ENCODE results near the gene ARG2. TPM values are rescaled to one million over a fixed set of nuclear protein-coding genes. Genes with fewer than 3 reads are reported as not detected.

ARG2 gene
- total RNA-seq, 1 experiment from 2014 or later: 7.0 TPM

DNA sequence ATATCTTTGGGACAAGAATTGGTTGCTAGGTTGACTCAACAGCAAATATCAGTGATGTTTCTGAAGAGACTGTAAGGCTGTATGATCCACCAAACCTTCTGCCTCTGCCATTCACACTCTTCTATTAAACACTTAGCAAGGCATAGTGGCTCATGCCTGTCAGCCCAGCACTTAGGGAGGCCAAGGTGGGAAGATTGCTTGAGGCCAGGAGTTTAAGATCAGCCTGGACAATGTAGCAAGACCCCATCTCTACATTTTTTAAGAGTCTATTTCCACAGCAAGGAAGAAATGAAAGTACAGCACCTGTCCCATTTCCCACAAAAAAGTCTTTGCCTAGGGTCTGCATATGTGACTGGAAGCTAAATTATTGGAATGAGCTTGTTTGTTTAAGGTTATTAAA, 7.8 kb downstream of the ARG2 start:
- ATAC-seq (no peak), DNase-seq (ENCODE audit: low read depth, low spot score) (no peak)
- peaks cover 8 to 9% of the 10 kb centered on the region in 2 experiments; a peak in 3 of 4 replicates for H3K4me1 ChIP-seq (ENCODE audit: control insufficient read depth in 1 of 2, insufficient read depth in 2 of 2, low read length in 2 of 2)
- ChIA-PET CTCF (no interaction called here), RAD21 (ENCODE audit: low non-redundant PET in 1 of 2, low total read pairs in 2 of 2, uncharacterized antibody in 2 of 2, unreplicated experiment in 2 of 2) (no interaction called here), POLR2A (interaction anchor here (1.1 kb wide), 1 partner anchor 27 kb away, joined by 3 read pairs; the partner anchor contains the start of gene PIGH)
- BruUV-seq (replicated peaks): no TSS peak
- H4K20me1 ChIP-seq (ENCODE audit: insufficient read depth): no peaks in the 10 kb centered on the region
- H3K9me3 ChIP-seq (ENCODE audit: control insufficient read depth in 1 of 2, insufficient read depth in 1 of 2, low read depth in 1 of 2, low read length in 2 of 2): no peaks in the 10 kb centered on the region
- H3K27me3 ChIP-seq (ENCODE audit: insufficient read depth, low read length): no peaks in the 10 kb centered on the region
- no peak overlapping the region for H3K27ac ChIP-seq (ENCODE audit: low read depth, low read length)
- H3K9me2 ChIP-seq (ENCODE audit: insufficient read depth): no peaks in the 10 kb centered on the region
- H3K9ac ChIP-seq (ENCODE audit: low read length): no peak overlapping the region
- H3K79me2 ChIP-seq (ENCODE audit: insufficient read depth, low read length): no peaks in the 10 kb centered on the region
- intact Hi-C loops (cut with micrococcal nuclease): no loop called here
- no peak for TF ChIP-seq CTCF (IDR thresholded peaks at IDR 0.05 in 2 of 3, conservative IDR thresholded peaks at IDR 0.05 in 1 of 3; ENCODE audit: borderline replicate concordance in 1 of 3, insufficient read depth in 1 of 3, low read depth in 2 of 3, low read length in 2 of 3)
- no peak for TF ChIP-seq YY1 (IDR thresholded peaks at IDR 0.05; ENCODE audit: extremely low read depth, insufficient replicate concordance, low read depth, low read length)
- TF ChIP-seq, protein P1, sequence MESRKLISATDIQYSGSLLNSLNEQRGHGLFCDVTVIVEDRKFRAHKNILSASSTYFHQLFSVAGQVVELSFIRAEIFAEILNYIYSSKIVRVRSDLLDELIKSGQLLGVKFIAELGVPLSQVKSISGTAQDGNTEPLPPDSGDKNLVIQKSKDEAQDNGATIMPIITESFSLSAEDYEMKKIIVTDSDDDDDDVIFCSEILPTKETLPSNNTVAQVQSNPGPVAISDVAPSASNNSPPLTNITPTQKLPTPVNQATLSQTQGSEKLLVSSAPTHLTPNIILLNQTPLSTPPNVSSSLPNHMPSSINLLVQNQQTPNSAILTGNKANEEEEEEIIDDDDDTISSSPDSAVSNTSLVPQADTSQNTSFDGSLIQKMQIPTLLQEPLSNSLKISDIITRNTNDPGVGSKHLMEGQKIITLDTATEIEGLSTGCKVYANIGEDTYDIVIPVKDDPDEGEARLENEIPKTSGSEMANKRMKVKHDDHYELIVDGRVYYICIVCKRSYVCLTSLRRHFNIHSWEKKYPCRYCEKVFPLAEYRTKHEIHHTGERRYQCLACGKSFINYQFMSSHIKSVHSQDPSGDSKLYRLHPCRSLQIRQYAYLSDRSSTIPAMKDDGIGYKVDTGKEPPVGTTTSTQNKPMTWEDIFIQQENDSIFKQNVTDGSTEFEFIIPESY (IDR thresholded peaks at IDR 0.05; ENCODE audit: extremely low read depth, insufficient replicate concordance, low read length): no peak
- no peak for TF ChIP-seq EZH2phosphoT487 (IDR thresholded peaks at IDR 0.05; ENCODE audit: borderline replicate concordance)
- no peak for TF ChIP-seq ZFX (IDR thresholded peaks at IDR 0.05)
- TF ChIP-seq EGR1 (IDR thresholded peaks at IDR 0.05; ENCODE audit: low read depth): no peak
- TF ChIP-seq SP1 (IDR thresholded peaks at IDR 0.05; ENCODE audit: low read depth): no peak
- TF ChIP-seq CBX3 (IDR thresholded peaks at IDR 0.05; ENCODE audit: low read depth): no peak
- TF ChIP-seq ZNF274 (IDR thresholded peaks at IDR 0.05; ENCODE audit: low read depth, low read length): no peak
- no peak for TF ChIP-seq EZH2 (IDR thresholded peaks at IDR 0.05)
- TF ChIP-seq REST (IDR thresholded peaks at IDR 0.05; ENCODE audit: low read depth): no peak
- no peak for TF ChIP-seq ELF1 (IDR thresholded peaks at IDR 0.05; ENCODE audit: borderline replicate concordance, low read depth)
- no peak for TF ChIP-seq POLR2A (IDR thresholded peaks at IDR 0.05; ENCODE audit: borderline replicate concordance, extremely low read depth, insufficient read depth, insufficient read length)
- TF ChIP-seq, protein P2, sequence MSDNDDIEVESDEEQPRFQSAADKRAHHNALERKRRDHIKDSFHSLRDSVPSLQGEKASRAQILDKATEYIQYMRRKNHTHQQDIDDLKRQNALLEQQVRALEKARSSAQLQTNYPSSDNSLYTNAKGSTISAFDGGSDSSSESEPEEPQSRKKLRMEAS (IDR thresholded peaks at IDR 0.05): no peak
- no peak for TF ChIP-seq TCF7L2 (IDR thresholded peaks at IDR 0.05; ENCODE audit: borderline replicate concordance, extremely low read depth, insufficient read depth, insufficient read length)
- no peak for TF ChIP-seq SRF (IDR thresholded peaks at IDR 0.05; ENCODE audit: low read depth)
- TF ChIP-seq SIN3A (IDR thresholded peaks at IDR 0.05; ENCODE audit: low read depth): no peak
- TF ChIP-seq JUND (IDR thresholded peaks at IDR 0.05): no peak
- H3K36me3 ChIP-seq (ENCODE audit: control insufficient read depth in 1 of 2, insufficient read depth in 2 of 2, low read length in 2 of 2): no peaks in the 10 kb centered on the region
- no peak overlapping the region for H3K4me3 ChIP-seq (replicated peaks in 1 of 2; ENCODE audit: low read depth in 1 of 2, low read length in 2 of 2)
- H2AFZ ChIP-seq (ENCODE audit: low read depth, low read length, poor library complexity, severe bottlenecking): no peak overlapping the region
- no peak overlapping the region for H3K4me2 ChIP-seq (ENCODE audit: low read length)
